Sigmoid colon (tissue), 7 donors: ENCODE results near the gene RBM38. TPM values are rescaled to one million over a fixed set of nuclear protein-coding genes. Genes with fewer than 3 reads are reported as not detected.

Experiments
- DNase-seq: peaks from one replicate; pipeline ENCODE4 v3.0.0-alpha.2; 2019
- H3K27ac ChIP-seq, 4 donors: fragments of 200-600 bp; sonication (generic); one replicate each; pipeline ENCODE4 v1.5.1; 2016 to 2019; ENCODE audit warnings: mild to moderate bottlenecking in 1 of 4
- H3K27me3 ChIP-seq, 3 donors: fragments of 200-600 bp; sonication (generic); one replicate each; pipeline ENCODE4 v1.5.1; 2019; ENCODE audit warnings: mild to moderate bottlenecking in 1 of 3
- H3K36me3 ChIP-seq, 4 donors: fragments of 200-600 bp; sonication (generic); one replicate each; pipeline ENCODE4 v1.5.1; 2016 to 2019
- H3K4me1 ChIP-seq, 4 donors: fragments of 200-600 bp; sonication (generic); one replicate each; pipeline ENCODE4 v1.5.1; 2017 to 2019
- H3K4me3 ChIP-seq, 4 donors: fragments of 200-600 bp; sonication (generic); one replicate each; pipeline ENCODE4 v1.5.1; 2017 to 2019; ENCODE audit warnings: mild to moderate bottlenecking in 2 of 4, moderate library complexity in 1 of 4
- H3K9me3 ChIP-seq, 4 donors: fragments of 200-600 bp in 3 of 4; sonication (generic) in 3 of 4; one replicate each; pipeline versions ENCODE4 v1.5.1 to v1.6.1; 2013 to 2019
- CTCF ChIP-seq, 4 experiments: fragments of 450-650 bp in 3 of 4; fragments of 200-600 bp in 1 of 4; IDR thresholded peaks; one replicate each; pipeline ENCODE4 v1.5.1; 2016 to 2019; ENCODE audit warnings: antibody characterized with exemption in 4 of 4, mild to moderate bottlenecking in 3 of 4, moderate library complexity in 2 of 4
- EP300 ChIP-seq, 4 donors: sonication (generic); formaldehyde crosslinking; IDR thresholded peaks; one replicate each; pipeline ENCODE4 v1.6.1; 2017; ENCODE audit warnings: antibody characterized with exemption in 4 of 4
- POLR2A ChIP-seq, 2 donors: fragments of 450-650 bp; IDR thresholded peaks; one replicate each; pipeline ENCODE4 v1.6.1; 2016; ENCODE audit warnings: antibody characterized with exemption in 2 of 2, mild to moderate bottlenecking in 2 of 2, moderate library complexity in 2 of 2
- POLR2AphosphoS5 ChIP-seq, 4 donors: sonication (generic); formaldehyde crosslinking; IDR thresholded peaks; one replicate each; pipeline ENCODE4 v1.6.1; 2017; ENCODE audit warnings: antibody characterized with exemption in 4 of 4
- WGBS, 2 donors: extraction: QIAGEN DNeasy Blood & Tissue Kit; methylation state at CpG; one replicate each; pipeline ENCODE4 v1.1.7; 2013; 5-methylcytosine and 5-hydroxymethylcytosine counted together
- intact Hi-C: fragments of 100-400 bp; cut with DNase I; formaldehyde crosslinking; loops from one replicate; pipeline ENCODE4 v1.15.1; 2023
- polyA plus RNA-seq, 3 donors: library from polyadenylated mRNA; stranded (reverse); fragments of 200-250 nt; gene quantifications; one replicate each; pipeline ENCODE4 v1.2.3, GENCODE V29; 2013
- total RNA-seq, 4 donors: library from RNA; depleted of rRNA; stranded (reverse); fragments of >200 nt; gene quantifications; one replicate each; pipeline ENCODE4 v1.1.0, GENCODE V29; 2016
- donor health status: healthy with polysubstance abuse.
- donor health status: Bipolar disorder and iron deficiency.
- donor health status: healthy.

RBM38 gene
- total and polyA plus RNA-seq, 7 donors = 31.4 to 94.2 (median 59.9) TPM

GRCh38 chr20:57420571-57421252 is 29.5 kb downstream of the RBM38 start:
- Histone ChIP-seq H3K27ac (no peak overlapping the region), H3K9me3 (no peaks in the 10 kb centered on the region), H3K4me1 (peaks cover 0 to 2% (median 0%) of the 10 kb centered on the region in 4 donors), H3K36me3 (no peaks in the 10 kb centered on the region), H3K4me3 (no peak overlapping the region), H3K27me3 (no peaks in the 10 kb centered on the region)
- 86 to 88% methylated on average over 20 of the region's 20 CpGs for WGBS, 2 donors
- no peak for TF ChIP-seq CTCF (IDR thresholded peaks at IDR 0.05)
- no peak for TF ChIP-seq POLR2AphosphoS5 (IDR thresholded peaks at IDR 0.05)
- no peak for TF ChIP-seq EP300 (IDR thresholded peaks at IDR 0.05)
- TF ChIP-seq POLR2A (IDR thresholded peaks at IDR 0.05) = no peak
- intact Hi-C loops = no loop called here
- no peak for DNase-seq

DNA sequence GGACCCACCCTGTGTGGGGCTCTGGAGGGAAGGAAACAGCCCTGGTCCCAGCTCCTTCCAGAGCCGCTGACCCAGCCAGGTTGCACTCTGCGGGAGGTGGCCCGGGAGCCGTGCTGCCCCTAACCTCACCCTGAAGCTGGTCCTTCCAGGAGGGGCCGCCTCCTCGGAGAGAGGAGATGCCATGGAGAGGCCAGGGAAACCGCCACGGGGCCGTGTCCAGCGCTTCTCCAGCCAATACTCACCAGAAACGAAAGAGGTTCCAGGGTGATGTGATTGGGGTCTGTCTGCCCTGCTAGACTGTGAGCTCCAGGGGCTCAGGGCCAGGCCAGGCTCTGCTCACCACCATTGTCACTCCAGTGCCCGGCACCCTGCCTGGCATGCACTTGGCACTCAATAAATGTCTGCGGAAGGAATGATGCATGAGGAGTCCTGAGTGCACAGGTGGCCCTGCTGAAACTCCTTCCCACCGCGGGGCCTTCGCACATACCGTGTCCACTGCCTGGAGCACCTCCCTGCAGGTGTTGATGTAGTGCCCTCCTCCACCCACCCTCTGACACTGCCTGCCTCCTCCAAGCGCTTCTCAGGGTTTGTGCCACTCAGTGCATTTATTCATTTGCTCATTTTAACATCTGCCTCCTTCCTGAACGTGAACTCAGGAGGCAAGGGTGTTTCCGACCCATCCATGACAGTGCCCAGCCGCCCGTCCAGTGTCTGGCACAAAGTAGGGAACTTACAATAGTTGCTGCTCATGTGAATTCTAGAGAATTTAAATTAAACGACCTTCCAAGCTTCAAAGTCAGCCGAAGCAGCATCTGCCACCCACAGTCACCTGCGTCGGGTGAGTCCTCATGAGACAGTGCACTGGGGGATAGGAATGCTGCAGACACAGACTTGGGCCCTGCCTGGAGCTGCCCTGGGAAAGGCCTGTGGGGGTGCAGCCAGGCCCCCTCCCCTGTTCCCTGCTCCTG is 30.3 kb downstream of the RBM38 start:
- Histone ChIP-seq H3K4me1 (no peaks in the 10 kb centered on the region), H3K27ac (no peak overlapping the region), H3K4me3 (no peak overlapping the region), H3K9me3 (no peaks in the 10 kb centered on the region), H3K27me3 (no peaks in the 10 kb centered on the region), H3K36me3 (no peaks in the 10 kb centered on the region)
- WGBS, 2 donors = 90 to 91% methylated on average over 26 of the region's 26 CpGs
- intact Hi-C loops = no loop called here
- DNase-seq = no peak
- TF ChIP-seq POLR2A (IDR thresholded peaks at IDR 0.05) (no peak), EP300 (IDR thresholded peaks at IDR 0.05) (no peak), CTCF (IDR thresholded peaks at IDR 0.05) (no peak), POLR2AphosphoS5 (IDR thresholded peaks at IDR 0.05) (no peak)

GRCh38 chr20:57422254-57422653 is 31.1 kb downstream of the RBM38 start:
- intact Hi-C loops = no loop called here

More at GRCh38 chr20:57422254-57422653, 31.1 kb downstream of the RBM38 start:
- H3K36me3 ChIP-seq = no peaks in the 10 kb centered on the region
- H3K4me1 ChIP-seq = no peaks in the 10 kb centered on the region
- WGBS, 2 donors = 60 to 78% methylated on average over 7 of the region's 7 CpGs
- no peaks in the 10 kb centered on the region for H3K9me3 ChIP-seq
- H3K27me3 ChIP-seq = no peaks in the 10 kb centered on the region
- H3K27ac ChIP-seq = no peak overlapping the region
- DNase-seq = no peak
- TF ChIP-seq POLR2A (IDR thresholded peaks at IDR 0.05) = no peak
- no peak for TF ChIP-seq POLR2AphosphoS5 (IDR thresholded peaks at IDR 0.05)
- TF ChIP-seq EP300 (IDR thresholded peaks at IDR 0.05) = no peak
- no peak for TF ChIP-seq CTCF (IDR thresholded peaks at IDR 0.05)
- H3K4me3 ChIP-seq = no peak overlapping the region
